ENCODE results near the gene CTIF.

Gene CTIF

GRCh38 chr18:48734460-48734859 lies 195.6 kb downstream of the CTIF start:
- no peak for DNase-seq (ENCODE audit: low spot score)

GRCh38 chr18:48735080-48735676 lies 196.3 kb downstream of the CTIF start:
- no peak for DNase-seq (ENCODE audit: low spot score)

- DNase-seq (ENCODE audit: low spot score) = no peak
Observed at GRCh38 chr18:48735681-48736255, 196.9 kb downstream of the CTIF start.

- DNase-seq (ENCODE audit: low spot score) = no peak
Observed at GRCh38 chr18:48736321-48737260, 197.8 kb downstream of the CTIF start.

GRCh38 chr18:48739266-48740067 lies 200.6 kb downstream of the CTIF start:
- no peak for DNase-seq (ENCODE audit: low spot score)

- DNase-seq (ENCODE audit: low spot score) = no peak
Observed at GRCh38 chr18:48740068-48740440, 201.2 kb downstream of the CTIF start.

- no peak for DNase-seq (ENCODE audit: low spot score)
Observed at GRCh38 chr18:48740851-48741485, 202.1 kb downstream of the CTIF start.

GRCh38 chr18:48741866-48742265 lies 203.0 kb downstream of the CTIF start:
- no peak for DNase-seq (ENCODE audit: low spot score)

GRCh38 chr18:48742304-48742703 lies 203.5 kb downstream of the CTIF start:
- no peak for DNase-seq (ENCODE audit: low spot score)

- DNase-seq (ENCODE audit: low spot score) = no peak
Observed at GRCh38 chr18:48742706-48743475, 204.1 kb downstream of the CTIF start.

GRCh38 chr18:48743886-48744285 lies 205.1 kb downstream of the CTIF start:
- no peak for DNase-seq (ENCODE audit: low spot score)

- DNase-seq (ENCODE audit: low spot score) = no peak
Observed at GRCh38 chr18:48745293-48745692, 206.5 kb downstream of the CTIF start.

GRCh38 chr18:48749768-48750167 lies 210.9 kb downstream of the CTIF start:
- DNase-seq (ENCODE audit: low spot score) = no peak

GRCh38 chr18:48750485-48751175 lies 211.8 kb downstream of the CTIF start:
- no peak for DNase-seq (ENCODE audit: low spot score)

- DNase-seq (ENCODE audit: low spot score) = no peak
Observed at GRCh38 chr18:48751727-48752468, 213.1 kb downstream of the CTIF start.

GRCh38 chr18:48752478-48752877 lies 213.6 kb downstream of the CTIF start:
- DNase-seq (ENCODE audit: low spot score) = no peak

GRCh38 chr18:48752928-48753327 lies 214.1 kb downstream of the CTIF start:
- no peak for DNase-seq (ENCODE audit: low spot score)

GRCh38 chr18:48753691-48754090 lies 214.9 kb downstream of the CTIF start:
- DNase-seq (ENCODE audit: low spot score) = no peak

- no peak for DNase-seq (ENCODE audit: low spot score)
Observed at GRCh38 chr18:48754559-48754958, 215.7 kb downstream of the CTIF start.

GRCh38 chr18:48754993-48755473 lies 216.2 kb downstream of the CTIF start:
- DNase-seq (ENCODE audit: low spot score) = no peak

Measured in D341Med (cell line).